Transverse colon (tissue), 1 donor: ENCODE data around the gene PPP4R2.

Source experiments
- EP300 ChIP-seq: sonication (generic); formaldehyde crosslinking; IDR thresholded peaks from one replicate; pipeline ENCODE4 v1.6.1; 2017; ENCODE audit warnings: antibody characterized with exemption, low read depth
- POLR2A ChIP-seq: fragments of 450-650 bp; IDR thresholded peaks from one replicate; pipeline ENCODE4 v1.6.1; 2016; ENCODE audit warnings: antibody characterized with exemption, mild to moderate bottlenecking, moderate library complexity

DNA sequence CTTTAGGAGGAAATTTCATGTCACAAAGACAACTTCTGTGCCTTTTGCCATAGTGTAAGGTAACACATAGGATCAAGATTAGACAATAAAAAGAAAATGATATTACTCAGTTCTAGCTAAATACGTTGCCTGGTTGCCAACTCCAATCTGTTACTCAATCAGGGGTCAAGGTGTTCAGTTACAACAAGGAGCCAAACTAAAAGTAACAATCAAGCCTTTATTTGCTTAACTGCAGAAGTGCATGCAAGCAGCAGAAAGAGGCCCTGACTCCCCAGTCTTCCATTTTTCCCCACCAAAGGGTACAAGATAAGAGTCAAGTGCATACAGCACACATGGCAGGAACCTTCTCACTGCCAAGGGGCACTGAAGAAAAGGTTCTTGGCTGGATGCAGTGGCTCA, 28.3 kb upstream of the PPP4R2 start:
- TF ChIP-seq EP300: no peak
- no peak for TF ChIP-seq POLR2A
